ENCODE measurements around the gene HDAC10. TPM values are rescaled to one million over a fixed set of nuclear protein-coding genes. Genes with fewer than 3 reads are reported as not detected.

HDAC10 gene
- polyA plus RNA-seq, 1 of the 3 experiments (the other 2 are of a cell fraction): 51.9 TPM

GRCh38 chr22:50267591-50268390 lies 16.7 kb upstream of the HDAC10 start:
- no peaks in the 10 kb centered on the region for H3K9me3 ChIP-seq
- no peak overlapping the region for H2AFZ ChIP-seq (ENCODE audit: low read depth)
- H3F3A ChIP-seq (replicated peaks; ENCODE audit: insufficient read depth): peaks cover 13% of the 10 kb centered on the region
- 0 out of 2 replicates have a peak, but pooled peaks cover 5% of the 10 kb centered on the region for H4K20me1 ChIP-seq (ENCODE audit: insufficient read depth)
- H3K27ac ChIP-seq (ENCODE audit: low read depth in 2 of 2, low read length in 1 of 2): no peak overlapping the region
- TF ChIP-seq SIN3A (IDR thresholded peaks at IDR 0.05; ENCODE audit: borderline replicate concordance, low read depth, low read length) (no peak), IRF3 (IDR thresholded peaks at IDR 0.05; ENCODE audit: low read depth, low read length) (no peak), TAF1 (IDR thresholded peaks at IDR 0.05; ENCODE audit: borderline replicate concordance, low read depth, low read length) (no peak), GATA2 (CRISPR knock-in tag; IDR thresholded peaks at IDR 0.05) (no peak), NFIC (IDR thresholded peaks at IDR 0.05; ENCODE audit: borderline replicate concordance) (no peak)
- peak; percentile 68 for DNase-seq
- WGBS (ENCODE audit: low lambda C conversion rate): 95% methylated on average over 53 of the region's 75 CpGs
- no peak overlapping the region for H3K9ac ChIP-seq
- ChIA-PET POLR2A (no interaction called here), CTCF (interaction anchor here (0.6 to 11.4 kb wide), 3 partner anchors 8 to 59 kb away, joined by 3 to 72 read pairs (median 3); partner anchors contain the start of gene HDAC10)
- peaks cover 12 to 25% of the 10 kb centered on the region in 2 experiments; a peak in 2 of 4 replicates for H3K4me1 ChIP-seq (ENCODE audit: control insufficient read depth in 1 of 2, insufficient read depth in 2 of 2, low read depth in 1 of 2, low read length in 1 of 2)
- H3K4me2 ChIP-seq: no peak overlapping the region
- peaks cover 0 to 9% of the 10 kb centered on the region in 2 experiments for H3K36me3 ChIP-seq (replicated peaks in 1 of 2; ENCODE audit: control insufficient read depth in 1 of 2, insufficient read depth in 2 of 2, low read length in 1 of 2)
- no peaks in the 10 kb centered on the region for H3K27me3 ChIP-seq (ENCODE audit: insufficient read depth)
- H3K9me2 ChIP-seq: no peaks in the 10 kb centered on the region
- H3K4me3 ChIP-seq (ENCODE audit: low read depth in 2 of 2, low read length in 1 of 2): no peak overlapping the region
- no peaks in the 10 kb centered on the region for H3K79me2 ChIP-seq (ENCODE audit: insufficient read depth)

- WGBS (ENCODE audit: low lambda C conversion rate): 91% methylated on average over 20 of the region's 37 CpGs
- no peaks in the 10 kb centered on the region for H4K20me1 ChIP-seq (ENCODE audit: insufficient read depth)
- CTCF ChIA-PET: interaction anchor here (0.6 to 11.4 kb wide), 5 partner anchors 9 to 76 kb away, joined by 3 to 72 read pairs (median 3); partner anchors contain the start of gene HDAC10
- no peak overlapping the region for H2AFZ ChIP-seq (ENCODE audit: low read depth)
- H3K9me2 ChIP-seq: no peaks in the 10 kb centered on the region
- H3K27ac ChIP-seq (ENCODE audit: low read depth in 2 of 2, low read length in 1 of 2): no peak overlapping the region
- H3F3A ChIP-seq (replicated peaks; ENCODE audit: insufficient read depth): peaks cover 11% of the 10 kb centered on the region
- H3K4me1 ChIP-seq (ENCODE audit: control insufficient read depth in 1 of 2, insufficient read depth in 2 of 2, low read depth in 1 of 2, low read length in 1 of 2): peaks cover 20 to 30% of the 10 kb centered on the region in 2 experiments; a peak in 2 of 4 replicates
- no peaks in the 10 kb centered on the region for H3K27me3 ChIP-seq (ENCODE audit: insufficient read depth)
- no peak for DNase-seq
- no peak overlapping the region for H3K4me2 ChIP-seq
- H3K79me2 ChIP-seq (ENCODE audit: insufficient read depth): no peaks in the 10 kb centered on the region
- no peak overlapping the region for H3K4me3 ChIP-seq (ENCODE audit: low read depth in 2 of 2, low read length in 1 of 2)
- POLR2A ChIA-PET: no interaction called here
- no peaks in the 10 kb centered on the region for H3K9me3 ChIP-seq
- peaks cover 0 to 9% of the 10 kb centered on the region in 2 experiments for H3K36me3 ChIP-seq (replicated peaks in 1 of 2; ENCODE audit: control insufficient read depth in 1 of 2, insufficient read depth in 2 of 2, low read length in 1 of 2)
- no peak overlapping the region for H3K9ac ChIP-seq
- TF ChIP-seq IRF3 (IDR thresholded peaks at IDR 0.05; ENCODE audit: low read depth, low read length): no peak
- TF ChIP-seq GABPA (IDR thresholded peaks at IDR 0.05; ENCODE audit: low read depth): no peak
- TF ChIP-seq RAD21 (IDR thresholded peaks at IDR 0.05; ENCODE audit: low read length): no peak
- no peak for TF ChIP-seq PBX3 (IDR thresholded peaks at IDR 0.05)
- TF ChIP-seq EP300 (IDR thresholded peaks at IDR 0.05; ENCODE audit: borderline replicate concordance in 1 of 2, low read depth in 1 of 2, low read length in 1 of 2): no peak
- no peak for TF ChIP-seq GATA2 (CRISPR knock-in tag; IDR thresholded peaks at IDR 0.05)
- TF ChIP-seq FOSL2 (IDR thresholded peaks at IDR 0.05; ENCODE audit: borderline replicate concordance, low read depth): no peak
- no peak for TF ChIP-seq MAX (IDR thresholded peaks at IDR 0.05; ENCODE audit: low read depth)
- TF ChIP-seq RFX5 (IDR thresholded peaks at IDR 0.05; ENCODE audit: low read length): no peak
- TF ChIP-seq SIN3A (IDR thresholded peaks at IDR 0.05; ENCODE audit: borderline replicate concordance, low read depth, low read length): no peak
- TF ChIP-seq REST (IDR thresholded peaks at IDR 0.05; ENCODE audit: low read depth, low read length): no peak
- no peak for TF ChIP-seq FOXM1 (IDR thresholded peaks at IDR 0.05; ENCODE audit: low read depth)
- TF ChIP-seq MEF2A (IDR thresholded peaks at IDR 0.05; ENCODE audit: borderline replicate concordance, low read depth): no peak
These were observed 15.9 kb upstream of the HDAC10 start for GRCh38 chr22:50266994-50267393.
